ENCODE data around the gene EML5.
"Not testable (repeated sequence)": the region's sequence is repeated elsewhere in the genome, so short reads cannot be mapped to it uniquely, and the experiment has no call there.

DNA sequence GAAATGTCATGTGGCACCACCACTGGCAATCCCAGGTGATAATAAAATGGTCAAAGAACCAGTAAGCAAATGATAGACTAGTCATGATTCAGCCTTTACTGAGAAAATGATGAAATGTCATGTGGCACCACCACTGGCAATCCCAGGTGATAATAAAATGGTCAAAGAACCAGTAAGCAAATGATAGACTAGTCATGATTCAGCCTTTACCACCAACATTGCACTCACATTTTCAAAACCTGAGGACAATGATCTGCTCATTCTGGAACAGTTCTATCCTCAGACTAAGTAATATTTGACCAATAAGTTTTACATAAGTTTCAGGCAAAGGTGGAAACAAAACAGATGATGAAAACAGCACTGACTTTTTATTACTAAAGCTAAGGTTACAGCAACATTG is 3.2 kb downstream of the EML5 start:
- TF ChIP-seq, protein P1, sequence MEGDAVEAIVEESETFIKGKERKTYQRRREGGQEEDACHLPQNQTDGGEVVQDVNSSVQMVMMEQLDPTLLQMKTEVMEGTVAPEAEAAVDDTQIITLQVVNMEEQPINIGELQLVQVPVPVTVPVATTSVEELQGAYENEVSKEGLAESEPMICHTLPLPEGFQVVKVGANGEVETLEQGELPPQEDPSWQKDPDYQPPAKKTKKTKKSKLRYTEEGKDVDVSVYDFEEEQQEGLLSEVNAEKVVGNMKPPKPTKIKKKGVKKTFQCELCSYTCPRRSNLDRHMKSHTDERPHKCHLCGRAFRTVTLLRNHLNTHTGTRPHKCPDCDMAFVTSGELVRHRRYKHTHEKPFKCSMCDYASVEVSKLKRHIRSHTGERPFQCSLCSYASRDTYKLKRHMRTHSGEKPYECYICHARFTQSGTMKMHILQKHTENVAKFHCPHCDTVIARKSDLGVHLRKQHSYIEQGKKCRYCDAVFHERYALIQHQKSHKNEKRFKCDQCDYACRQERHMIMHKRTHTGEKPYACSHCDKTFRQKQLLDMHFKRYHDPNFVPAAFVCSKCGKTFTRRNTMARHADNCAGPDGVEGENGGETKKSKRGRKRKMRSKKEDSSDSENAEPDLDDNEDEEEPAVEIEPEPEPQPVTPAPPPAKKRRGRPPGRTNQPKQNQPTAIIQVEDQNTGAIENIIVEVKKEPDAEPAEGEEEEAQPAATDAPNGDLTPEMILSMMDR (IDR thresholded peaks at IDR 0.05) = not testable (repeated sequence)
- TF ChIP-seq POLR2A (IDR thresholded peaks at IDR 0.05) = not testable (repeated sequence)
